Astrocyte (in vitro differentiated cells and primary cell): ENCODE results near the gene NXPE3. TPM values are rescaled to one million over a fixed set of nuclear protein-coding genes. Genes with fewer than 3 reads are reported as not detected.
"Not testable (repeated sequence)": the region's sequence is repeated elsewhere in the genome, so short reads cannot be mapped to it uniquely, and the experiment has no call there.

Experiments
- DNase-seq: peaks from one replicate; pipeline ENCODE4 v3.0.0-alpha.2; 2010; ENCODE audit warnings: low read depth
- FAIRE-seq: peaks from 2 replicates; lab custom pipeline; 2011; peaks lifted over from hg19 to GRCh38; lab: Jason Lieb, UNC
- H2AFZ ChIP-seq: 2 replicates; pipeline ENCODE4 v1.6.0; 2012; ENCODE audit warnings: low read depth, low read length, inconsistent platforms
- H3K27ac ChIP-seq: 2 replicates; pipeline ENCODE4 v1.5.1; 2011; ENCODE audit warnings: low read depth, low read length, inconsistent platforms
- H3K27me3 ChIP-seq: 2 replicates; pipeline ENCODE4 v1.6.0; 2011; ENCODE audit warnings: low read length, inconsistent platforms; ENCODE audit not compliant: insufficient read depth
- H3K36me3 ChIP-seq: 2 replicates; pipeline ENCODE4 v1.5.1; 2011; ENCODE audit warnings: low read length, inconsistent platforms; ENCODE audit not compliant: insufficient read depth
- H3K4me1 ChIP-seq: 2 replicates; pipeline ENCODE4 v1.5.1; 2011; ENCODE audit warnings: low read length, inconsistent platforms; ENCODE audit not compliant: insufficient read depth
- H3K4me2 ChIP-seq: 2 replicates; pipeline ENCODE4 v1.6.0; 2012; ENCODE audit warnings: low read length, inconsistent platforms
- H3K4me3 ChIP-seq: 2 replicates; pipeline ENCODE4 v1.5.1; 2011; ENCODE audit warnings: low read depth, mild to moderate bottlenecking, low read length, inconsistent platforms; ENCODE audit not compliant: insufficient read depth
- H3K79me2 ChIP-seq: 2 replicates; pipeline ENCODE4 v1.6.0; 2012; ENCODE audit warnings: mild to moderate bottlenecking, low read length, inconsistent platforms; ENCODE audit not compliant: insufficient read depth
- H3K9ac ChIP-seq: 2 replicates; pipeline ENCODE4 v1.6.0; 2012; ENCODE audit warnings: mild to moderate bottlenecking, low read length, inconsistent platforms
- H3K9me3 ChIP-seq: 2 replicates; pipeline ENCODE4 v1.5.1; 2012; ENCODE audit warnings: low read depth, mild to moderate bottlenecking, low read length, inconsistent platforms; ENCODE audit not compliant: insufficient read depth
- H4K20me1 ChIP-seq: 2 replicates; pipeline ENCODE4 v1.6.0; 2012; ENCODE audit warnings: low read length, inconsistent platforms; ENCODE audit not compliant: insufficient read depth
- H3K27ac Mint-ChIP-seq: one replicate; pipeline ENCODE4 v1.8.0; 2021; ENCODE audit warnings: mild to moderate bottlenecking, mixed read lengths; ENCODE audit not compliant: unreplicated experiment
- H3K27me3 Mint-ChIP-seq: one replicate; pipeline ENCODE4 v1.8.0; 2021; ENCODE audit warnings: low read depth, mixed read lengths; ENCODE audit not compliant: unreplicated experiment
- H3K36me3 Mint-ChIP-seq: one replicate; pipeline ENCODE4 v1.8.0; 2021; ENCODE audit warnings: low read depth, mixed read lengths; ENCODE audit not compliant: unreplicated experiment
- H3K4me1 Mint-ChIP-seq: one replicate; pipeline ENCODE4 v1.8.0; 2021; ENCODE audit warnings: low read depth, mixed read lengths; ENCODE audit not compliant: unreplicated experiment
- H3K4me3 Mint-ChIP-seq: one replicate; pipeline ENCODE4 v1.8.0; 2021; ENCODE audit warnings: mild to moderate bottlenecking, moderate library complexity, mixed read lengths; ENCODE audit not compliant: unreplicated experiment
- H3K9me3 Mint-ChIP-seq: one replicate; pipeline ENCODE4 v1.8.0; 2021; ENCODE audit warnings: mild to moderate bottlenecking, mixed read lengths; ENCODE audit not compliant: unreplicated experiment
- EZH2 ChIP-seq: IDR thresholded peaks from 2 replicates; pipeline ENCODE4 v1.6.1; 2012; ENCODE audit warnings: mild to moderate bottlenecking, low read length, inconsistent platforms; ENCODE audit not compliant: insufficient read depth
- total RNA-seq: library from RNA; stranded (reverse); gene quantifications from 2 replicates; pipeline ENCODE4 v1.2.1, GENCODE V29; 2021
- TF ChIP-seq, protein P1 (sequence below): IDR thresholded peaks from 2 replicates; pipeline ENCODE4 v1.5.1; 2011; ENCODE audit warnings: low read depth, mild to moderate bottlenecking, inconsistent platforms, low read length, moderate library complexity; ENCODE audit not compliant: insufficient read depth

NXPE3 gene
- total RNA-seq, 1 donor from 2014 or later, result 46.4 TPM

DNA sequence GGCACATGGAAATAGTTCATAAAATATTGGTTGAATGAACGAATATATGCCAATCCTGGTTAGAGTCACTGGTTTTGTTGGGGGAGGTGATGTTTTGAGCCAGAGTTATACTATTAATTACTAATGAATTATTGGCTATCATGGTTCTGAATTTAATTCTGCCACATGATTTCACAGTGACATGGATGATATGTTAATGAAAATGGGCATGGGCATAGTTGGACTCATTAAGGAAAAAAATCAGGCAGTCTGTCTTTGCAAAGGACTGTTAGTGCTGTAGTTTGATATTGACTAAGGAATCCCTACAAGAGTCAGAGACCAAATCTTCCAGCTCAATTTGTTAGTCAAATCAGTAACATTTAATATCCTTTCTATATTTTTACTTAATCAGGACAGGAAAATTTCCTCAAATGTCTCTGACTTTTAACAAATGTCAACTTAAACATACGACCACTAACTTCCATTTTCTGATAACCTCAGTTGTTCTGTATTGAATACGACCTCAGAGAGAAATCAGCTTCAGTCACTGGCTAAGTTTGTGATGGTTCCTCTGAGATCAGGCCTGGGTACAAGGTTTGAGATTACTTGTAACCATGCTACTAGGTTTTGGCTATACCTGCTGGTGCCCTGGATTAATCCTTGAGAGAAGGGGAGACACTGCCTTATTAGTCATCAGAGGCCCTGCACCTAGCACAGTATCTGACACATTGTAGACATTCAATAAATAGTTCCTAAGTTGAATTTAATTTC is 83.6 kb downstream of the NXPE3 start:
- no peak overlapping the region for H3K4me2 ChIP-seq
- H3K4me1 ChIP-seq, result peaks cover 2% of the 10 kb centered on the region
- no peak for TF ChIP-seq EZH2
- TF ChIP-seq, protein P1, sequence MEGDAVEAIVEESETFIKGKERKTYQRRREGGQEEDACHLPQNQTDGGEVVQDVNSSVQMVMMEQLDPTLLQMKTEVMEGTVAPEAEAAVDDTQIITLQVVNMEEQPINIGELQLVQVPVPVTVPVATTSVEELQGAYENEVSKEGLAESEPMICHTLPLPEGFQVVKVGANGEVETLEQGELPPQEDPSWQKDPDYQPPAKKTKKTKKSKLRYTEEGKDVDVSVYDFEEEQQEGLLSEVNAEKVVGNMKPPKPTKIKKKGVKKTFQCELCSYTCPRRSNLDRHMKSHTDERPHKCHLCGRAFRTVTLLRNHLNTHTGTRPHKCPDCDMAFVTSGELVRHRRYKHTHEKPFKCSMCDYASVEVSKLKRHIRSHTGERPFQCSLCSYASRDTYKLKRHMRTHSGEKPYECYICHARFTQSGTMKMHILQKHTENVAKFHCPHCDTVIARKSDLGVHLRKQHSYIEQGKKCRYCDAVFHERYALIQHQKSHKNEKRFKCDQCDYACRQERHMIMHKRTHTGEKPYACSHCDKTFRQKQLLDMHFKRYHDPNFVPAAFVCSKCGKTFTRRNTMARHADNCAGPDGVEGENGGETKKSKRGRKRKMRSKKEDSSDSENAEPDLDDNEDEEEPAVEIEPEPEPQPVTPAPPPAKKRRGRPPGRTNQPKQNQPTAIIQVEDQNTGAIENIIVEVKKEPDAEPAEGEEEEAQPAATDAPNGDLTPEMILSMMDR, result no peak
- FAIRE-seq (no peak), DNase-seq (no peak)
- H4K20me1 ChIP-seq, result peaks cover 22% of the 10 kb centered on the region
- H3K79me2 ChIP-seq, result no peaks in the 10 kb centered on the region
- no peak overlapping the region for H3K27ac Mint-ChIP-seq
- no peak overlapping the region for H3K4me3 Mint-ChIP-seq
- H3K36me3 Mint-ChIP-seq, result peaks cover 7% of the 10 kb centered on the region
- peaks cover 40% of the 10 kb centered on the region for H3K36me3 ChIP-seq
- H3K9me3 ChIP-seq, result no peaks in the 10 kb centered on the region
- H3K9ac ChIP-seq, result no peak overlapping the region
- no peaks in the 10 kb centered on the region for H3K9me3 Mint-ChIP-seq
- no peaks in the 10 kb centered on the region for H3K27me3 ChIP-seq
- H3K4me3 ChIP-seq, result no peak overlapping the region
- H3K27me3 Mint-ChIP-seq, result no peaks in the 10 kb centered on the region
- H3K27ac ChIP-seq, result no peak overlapping the region
- H3K4me1 Mint-ChIP-seq, result peaks cover 22% of the 10 kb centered on the region
- H2AFZ ChIP-seq, result no peak overlapping the region

DNA sequence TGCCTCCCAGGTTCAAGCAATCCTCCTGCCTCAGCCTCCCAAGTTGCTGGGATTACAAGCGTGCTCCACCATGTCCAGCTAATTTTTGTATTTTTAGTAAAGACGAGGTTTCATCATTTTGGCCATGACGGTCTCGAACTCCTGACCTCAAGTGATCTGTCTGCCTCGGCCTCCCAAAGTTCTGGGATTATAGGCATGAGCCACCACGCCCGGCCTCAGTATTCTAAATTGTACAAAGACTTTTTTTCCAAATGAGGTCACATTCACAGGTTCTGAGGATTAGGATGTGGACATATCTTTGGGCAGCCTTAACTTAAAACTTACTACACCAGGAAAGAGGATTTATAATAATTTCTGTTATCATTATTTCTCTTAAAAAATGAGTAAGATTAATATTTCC is 85.9 kb downstream of the NXPE3 start:
- H3K27ac Mint-ChIP-seq, H2AFZ ChIP-seq, H3K9me3 ChIP-seq, H3K27me3 Mint-ChIP-seq, H3K9me3 Mint-ChIP-seq, DNase-seq, H4K20me1 ChIP-seq, H3K79me2 ChIP-seq, H3K27me3 ChIP-seq, FAIRE-seq, H3K4me3 Mint-ChIP-seq, H3K36me3 Mint-ChIP-seq, H3K27ac ChIP-seq, H3K9ac ChIP-seq, H3K4me3 ChIP-seq, H3K4me2 ChIP-seq: not testable (repeated sequence)
- H3K4me1 Mint-ChIP-seq, result peaks cover 19% of the 10 kb centered on the region
- peaks cover 18% of the 10 kb centered on the region for H3K36me3 ChIP-seq
- peaks cover 13% of the 10 kb centered on the region for H3K4me1 ChIP-seq

GRCh38 chr3:101865751-101866509 is 86.9 kb downstream of the NXPE3 start:
- no peak overlapping the region for H3K4me3 ChIP-seq
- H3K4me2 ChIP-seq, result no peak overlapping the region
- H3K9ac ChIP-seq, result no peak overlapping the region
- no peaks in the 10 kb centered on the region for H3K9me3 ChIP-seq
- FAIRE-seq, result no peak
- H2AFZ ChIP-seq, result no peak overlapping the region
- H4K20me1 ChIP-seq, result peaks cover 5% of the 10 kb centered on the region
- Mint-ChIP-seq H3K4me3 (no peak overlapping the region), H3K36me3 (peaks cover 6% of the 10 kb centered on the region), H3K27ac (no peak overlapping the region), H3K9me3 (no peaks in the 10 kb centered on the region), H3K27me3 (no peaks in the 10 kb centered on the region), H3K4me1 (peaks cover 19% of the 10 kb centered on the region)
- H3K79me2 ChIP-seq, result no peaks in the 10 kb centered on the region
- H3K27me3 ChIP-seq, result no peaks in the 10 kb centered on the region
- H3K36me3 ChIP-seq, result peaks cover 8% of the 10 kb centered on the region
- peaks cover 13% of the 10 kb centered on the region for H3K4me1 ChIP-seq
- no peak overlapping the region for H3K27ac ChIP-seq
- TF ChIP-seq EZH2, result no peak
- TF ChIP-seq, protein P1, result no peak
- DNase-seq, result no peak
